Ramos (cell line): ENCODE measurements around the gene LHX3.

Source experiments
- in situ Hi-C: fragments of 300-500 bp; cut with MboI; formaldehyde crosslinking; loops from one replicate; pipeline ENCODE4 v1.14.3; 2022; ENCODE audit warnings: low sequenced_read_pairs; ENCODE audit not compliant: unreplicated experiment

The LHX3 gene

DNA sequence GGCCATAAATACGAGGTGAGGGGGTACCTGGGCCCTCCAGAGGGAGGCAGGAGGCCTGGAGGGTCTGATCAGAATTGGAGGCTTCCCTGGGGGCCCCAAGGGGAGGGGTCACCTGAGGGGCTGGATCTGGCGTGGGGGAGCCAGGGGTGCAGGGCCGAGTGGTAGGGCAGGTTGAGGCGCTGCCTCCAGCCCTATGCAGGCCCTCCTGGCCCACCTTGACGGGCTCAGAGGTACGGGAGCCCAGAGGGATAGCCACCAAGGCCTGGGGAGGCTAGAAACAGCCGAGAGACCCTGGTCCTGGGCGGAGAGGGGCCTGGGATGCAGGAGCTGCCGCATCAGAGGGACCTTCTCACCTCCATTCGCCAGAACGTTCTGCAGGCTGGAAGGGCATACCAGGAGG is 24.3 kb downstream of the LHX3 start:
- in situ Hi-C loops, result no loop called here

DNA sequence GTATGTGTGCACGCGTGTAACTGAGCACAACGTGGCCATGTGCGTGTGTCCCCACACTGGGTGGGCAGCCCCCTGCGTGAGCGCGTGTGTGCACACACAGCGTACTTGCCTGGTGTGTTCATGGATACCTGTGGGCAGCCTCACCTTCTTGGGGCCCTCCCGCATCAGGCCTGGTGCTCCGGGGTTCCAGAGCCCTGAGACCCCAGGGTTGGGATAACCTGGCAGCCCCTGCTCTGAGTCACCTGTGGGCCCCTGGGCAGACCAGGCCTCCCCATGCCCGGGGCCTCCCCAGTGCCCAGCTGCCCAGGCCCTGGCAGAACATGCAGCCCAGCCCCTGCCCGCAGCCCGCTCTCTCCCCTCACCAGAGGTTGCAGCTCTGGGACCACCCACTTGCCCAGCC is 25.2 kb downstream of the LHX3 start:
- in situ Hi-C loops, result no loop called here

DNA sequence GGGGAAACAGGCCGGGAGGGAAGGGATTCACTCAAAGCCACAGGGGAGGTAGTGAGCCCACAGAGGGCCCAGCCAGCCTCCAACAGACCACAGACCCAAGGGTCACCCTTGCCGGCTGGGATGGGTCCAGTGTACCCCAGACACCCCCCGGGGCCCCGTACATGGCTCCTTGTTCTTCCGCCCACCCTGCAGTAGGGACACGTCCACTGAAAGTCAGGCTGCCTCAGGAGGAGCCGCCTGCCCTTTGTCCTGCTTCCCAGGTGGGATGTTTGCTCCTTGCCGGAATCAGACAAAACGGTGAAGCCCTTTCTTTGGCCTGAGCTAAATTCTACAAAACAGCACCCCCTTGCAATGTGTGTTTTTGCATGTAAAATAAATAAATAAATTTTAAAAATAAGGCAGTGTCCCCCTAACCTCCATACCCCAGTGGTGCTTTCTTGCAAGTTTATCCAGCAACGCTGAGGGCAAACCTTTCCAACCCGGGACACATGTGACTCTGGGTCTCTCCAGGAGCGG is 25.8 kb downstream of the LHX3 start:
- in situ Hi-C loops, result no loop called here

DNA sequence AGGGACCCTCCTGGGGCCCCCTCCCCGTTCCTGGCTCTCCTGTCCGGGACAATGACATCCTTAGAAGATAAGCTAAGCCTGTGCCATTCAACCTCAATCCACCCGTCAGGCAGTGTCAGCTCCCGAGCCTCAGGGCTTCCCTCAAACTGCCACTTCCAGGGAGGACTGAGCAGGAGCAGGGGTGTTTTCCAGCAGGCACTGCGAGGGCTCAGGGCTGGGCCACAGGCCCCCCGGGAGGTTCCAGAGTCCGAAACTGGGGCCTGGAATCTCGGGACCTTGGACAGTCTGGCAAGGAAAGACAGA is 26.2 kb downstream of the LHX3 start:
- in situ Hi-C loops, result no loop called here

DNA sequence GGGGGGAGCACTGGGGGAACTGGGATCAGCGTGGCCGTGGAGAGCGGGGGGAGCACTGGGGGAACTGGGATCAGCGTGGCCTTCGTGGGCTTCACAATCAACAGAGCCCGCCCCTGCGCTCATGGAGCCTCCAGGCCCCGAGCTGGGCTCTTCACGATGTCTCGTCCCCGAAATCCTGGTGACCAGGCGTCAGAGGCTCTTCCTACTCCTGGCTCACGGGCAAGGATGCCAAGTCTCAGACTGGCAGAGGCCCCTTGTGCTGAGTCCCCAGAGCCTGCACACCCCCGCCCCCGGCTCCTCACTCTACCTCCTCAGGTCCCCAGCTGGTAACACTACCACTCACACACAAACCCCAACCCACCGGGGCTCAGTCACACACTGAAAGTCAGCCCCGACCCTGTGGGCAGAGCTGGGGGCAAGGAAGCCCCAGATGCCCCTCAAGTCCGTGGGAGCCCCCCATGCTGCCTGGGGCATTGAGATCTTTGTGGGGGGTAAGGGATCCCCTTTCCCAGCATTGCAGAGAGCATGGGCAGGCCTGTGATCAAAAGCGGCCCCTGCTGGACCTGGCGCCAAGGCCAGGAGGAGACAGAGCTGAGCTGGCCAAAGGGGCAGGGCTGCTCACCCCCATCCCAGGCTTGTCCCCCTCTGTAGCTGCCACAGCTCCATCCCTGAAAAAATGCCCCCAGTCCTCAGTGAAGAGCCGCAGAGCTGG is 26.7 kb downstream of the LHX3 start:
- in situ Hi-C loops, result no loop called here

DNA sequence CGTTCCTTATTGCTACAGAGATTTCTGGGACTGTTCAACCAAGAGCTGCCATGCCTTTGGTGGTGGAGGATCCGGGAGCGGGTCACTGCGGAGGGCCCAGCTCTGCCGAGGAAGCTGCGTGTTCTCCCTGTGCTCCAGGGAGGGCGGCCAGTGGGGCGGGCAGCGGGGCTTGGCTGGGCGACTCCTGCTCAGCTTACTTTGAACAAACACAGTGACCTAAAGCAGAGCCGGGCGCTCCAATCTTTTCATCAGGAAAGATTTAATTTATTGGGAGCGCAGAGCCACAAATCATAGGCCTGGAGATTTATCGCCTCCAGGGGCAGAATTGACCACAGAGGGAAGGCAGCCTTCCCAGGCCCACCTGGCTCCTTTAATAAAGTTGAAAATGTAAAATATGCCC is 27.7 kb downstream of the LHX3 start:
- in situ Hi-C loops, result no loop called here

DNA sequence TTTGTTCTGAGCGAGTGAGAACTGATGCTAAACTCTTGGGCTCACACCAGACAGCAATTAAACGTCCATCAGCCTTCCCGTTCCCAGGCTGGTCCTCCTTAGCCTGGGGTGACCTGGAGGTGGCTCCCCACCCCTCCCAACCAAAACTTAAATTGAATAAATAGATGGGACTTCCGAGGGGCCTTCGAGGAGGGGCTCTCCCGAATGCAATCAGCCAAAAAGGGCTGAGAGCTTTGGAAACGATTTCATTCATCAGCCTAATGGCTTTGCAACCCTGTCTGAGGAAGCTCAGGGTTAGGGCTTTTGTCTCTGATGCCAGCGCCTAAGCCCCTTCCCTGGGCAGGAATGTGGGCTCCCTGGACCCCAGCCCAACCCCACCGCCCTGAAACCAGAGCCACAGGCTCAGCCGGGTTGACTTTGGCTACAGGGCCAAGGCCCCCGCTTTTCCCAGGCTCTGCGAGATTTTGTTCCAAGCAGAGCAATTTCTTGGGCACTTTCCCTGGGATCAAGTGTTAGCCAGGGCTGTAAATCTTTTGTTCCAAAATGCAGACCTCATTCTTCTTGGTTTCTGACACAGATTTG is 29.2 kb downstream of the LHX3 start:
- in situ Hi-C loops, result no loop called here

DNA sequence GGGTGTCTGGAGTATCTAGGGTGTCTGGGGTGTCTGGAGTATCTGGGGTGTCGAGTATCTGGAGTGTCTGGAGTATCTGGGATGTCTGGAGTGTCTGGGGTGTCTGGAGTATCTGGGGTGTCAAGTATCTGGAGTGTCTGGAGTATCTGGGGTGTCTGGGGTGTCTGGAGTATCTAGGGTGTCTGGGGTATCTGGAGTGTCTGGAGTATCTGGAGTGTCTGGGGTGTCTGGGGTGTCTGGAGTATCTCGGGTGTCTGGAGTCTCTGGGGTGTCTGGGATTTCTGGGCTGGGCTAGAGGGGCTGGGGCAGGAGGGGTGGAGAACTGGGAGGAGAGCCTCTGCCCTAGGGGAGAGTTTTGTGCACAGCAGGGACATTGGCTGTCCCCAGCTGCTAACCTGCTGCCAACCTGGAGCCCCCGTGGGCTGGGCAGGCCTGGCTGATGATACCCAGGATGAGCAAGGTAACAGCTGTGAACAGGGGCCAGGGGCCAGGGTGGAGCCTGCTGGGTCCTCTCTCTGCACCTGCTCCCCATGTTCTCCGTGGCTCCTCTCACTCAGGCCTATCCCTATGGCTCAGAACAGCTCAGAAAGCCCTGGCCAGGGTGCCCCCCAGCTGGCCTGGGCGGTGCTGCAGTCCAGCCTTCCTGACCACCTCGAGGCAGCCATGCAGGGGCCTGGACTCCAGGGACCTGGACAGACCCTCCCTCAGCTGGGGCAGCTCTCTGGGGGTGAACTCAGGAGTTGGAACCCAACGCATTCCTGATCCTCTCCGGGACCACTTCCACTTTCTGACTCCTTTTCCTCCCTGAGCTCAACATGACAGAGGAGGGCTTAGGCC is 29.9 kb downstream of the LHX3 start:
- in situ Hi-C loops, result loop anchor here (5.0 kb wide), 1 partner anchor 107 kb away; no protein-coding TSS in a partner anchor

DNA sequence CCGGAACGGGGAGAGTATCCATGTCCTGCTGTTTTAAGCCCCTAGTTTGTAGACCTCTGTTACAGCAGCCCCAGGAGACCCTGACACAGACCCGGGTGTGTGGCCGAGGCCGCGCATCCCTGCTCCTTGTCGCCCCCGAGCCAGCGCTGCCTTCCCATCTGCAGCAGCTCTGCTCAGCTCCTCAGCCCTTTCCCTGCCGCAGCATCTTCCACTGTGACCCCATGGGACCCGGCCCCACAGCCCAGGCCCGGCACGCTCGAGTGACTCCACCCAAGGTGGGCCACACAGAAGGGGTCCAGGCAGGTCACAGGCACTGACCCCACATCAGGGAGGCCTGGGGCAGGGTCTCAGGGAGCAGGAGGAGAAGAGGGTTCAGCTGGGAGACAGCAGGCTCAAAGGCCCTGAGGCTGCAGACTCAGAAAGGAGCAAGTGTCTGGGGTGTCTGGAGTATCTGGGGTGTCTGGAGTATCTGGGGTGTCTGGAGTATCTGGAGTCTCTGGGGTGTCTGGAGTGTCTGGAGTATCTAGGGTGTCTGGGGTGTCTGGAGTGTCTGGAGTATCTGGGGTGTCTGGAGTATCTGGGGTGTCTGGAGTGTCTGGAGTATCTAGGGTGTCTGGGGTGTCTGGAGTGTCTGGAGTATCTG is 31.2 kb downstream of the LHX3 start:
- in situ Hi-C loops, result loop anchor here (5.0 kb wide), 1 partner anchor 109 kb away; no protein-coding TSS in a partner anchor

DNA sequence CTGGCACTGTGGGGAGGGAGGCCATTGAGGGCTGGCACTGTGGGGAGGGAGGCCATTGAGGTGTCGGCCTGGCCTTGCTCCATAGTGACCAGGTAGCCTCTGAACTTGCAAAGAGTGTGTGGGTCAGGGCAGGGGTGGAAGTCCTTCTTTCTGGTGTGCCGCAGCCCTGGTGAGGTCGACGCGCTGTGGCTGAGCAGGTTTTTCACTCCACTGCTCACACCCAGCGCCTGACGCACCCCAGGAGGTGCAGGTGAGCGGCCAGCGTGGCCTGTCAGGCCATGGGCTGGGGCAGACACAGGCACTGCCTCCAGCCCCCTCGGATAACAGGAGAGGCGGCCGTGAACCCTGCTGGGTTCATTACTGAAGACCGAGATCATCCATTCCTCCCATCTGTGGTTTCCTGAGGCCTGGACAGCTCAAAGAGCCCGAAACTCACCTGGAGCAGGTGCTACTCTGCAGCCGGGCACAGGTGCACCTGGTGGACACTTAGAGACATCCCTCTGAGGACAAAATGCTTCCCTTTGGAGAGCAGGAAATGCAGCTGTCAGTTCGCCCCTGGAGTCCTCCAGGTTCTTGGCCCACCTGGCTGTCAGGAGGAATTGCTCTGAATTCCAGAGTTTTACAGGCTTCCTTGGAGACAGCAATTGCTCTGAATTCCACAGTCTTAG is 32.4 kb downstream of the LHX3 start:
- in situ Hi-C loops, result loop anchor here (5.0 kb wide), 1 partner anchor 110 kb away; no protein-coding TSS in a partner anchor

DNA sequence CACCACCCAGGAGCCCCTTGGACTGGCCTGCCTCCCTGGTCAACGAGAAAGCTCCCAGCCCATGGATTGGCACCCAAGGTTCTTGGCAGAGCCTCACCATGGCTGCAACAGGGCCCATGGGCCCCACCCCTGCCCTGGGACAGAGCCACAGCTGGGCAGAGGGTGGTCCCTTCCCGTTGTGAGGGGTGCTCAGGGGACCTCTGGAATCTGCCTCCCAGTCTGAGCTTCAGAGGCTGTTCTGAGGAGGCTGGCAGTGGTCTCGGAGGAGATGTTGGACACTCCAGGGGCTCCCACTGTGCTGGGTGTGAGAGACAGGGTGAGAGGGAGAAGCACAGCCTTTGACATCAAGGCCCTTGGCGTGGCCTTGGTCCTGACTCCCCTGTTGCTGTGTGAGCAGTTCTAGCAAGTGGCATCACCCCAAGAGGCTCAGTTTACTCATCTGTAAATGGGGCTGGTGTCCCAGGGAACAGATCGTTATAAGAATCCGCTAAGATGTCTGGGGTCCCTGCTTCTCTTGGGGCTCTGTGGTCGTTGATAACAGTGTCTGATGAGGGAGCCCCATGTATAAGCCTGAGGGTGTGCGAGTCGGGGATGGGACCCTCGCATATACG is 33.0 kb downstream of the LHX3 start:
- in situ Hi-C loops, result loop anchor here (5.0 kb wide), 1 partner anchor 110 kb away; no protein-coding TSS in a partner anchor

DNA sequence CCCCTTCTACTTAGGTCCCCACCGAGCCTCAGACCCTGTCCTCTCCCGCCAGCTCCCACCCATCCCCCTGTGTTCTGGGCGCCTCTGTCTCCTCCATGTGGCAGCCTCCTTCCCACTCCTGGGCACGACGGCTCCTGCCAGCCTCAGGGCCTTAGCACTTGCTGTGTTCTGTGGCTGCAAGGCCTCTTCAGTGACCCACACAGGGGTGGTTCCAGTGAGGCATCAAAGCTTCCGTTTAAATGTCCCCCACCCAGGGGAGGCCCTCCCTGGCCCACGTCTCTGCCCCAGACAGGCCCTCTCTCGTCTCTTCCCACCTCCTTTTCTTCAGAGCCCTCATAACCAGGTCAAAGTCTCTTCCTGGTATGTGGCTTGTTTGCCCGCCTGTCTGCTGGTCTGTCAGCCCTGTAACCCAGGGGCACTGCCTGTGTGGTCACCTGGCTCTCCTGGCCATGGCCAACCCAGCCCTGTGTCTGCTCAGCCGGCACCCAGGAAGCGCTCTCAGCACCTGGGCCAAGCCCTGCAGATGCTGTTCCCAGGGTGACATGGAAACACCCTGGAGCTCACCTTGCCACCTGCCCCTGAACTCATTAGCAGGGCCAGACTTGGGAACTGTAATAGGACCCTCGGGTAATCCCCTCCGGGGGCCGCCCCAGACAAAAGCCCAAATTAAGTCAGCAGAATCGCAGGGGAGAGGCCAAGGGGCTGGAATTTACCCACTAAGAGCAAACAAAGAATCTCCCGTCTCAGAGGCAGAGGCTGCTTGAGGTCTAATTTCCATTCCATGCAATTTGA is 33.7 kb downstream of the LHX3 start:
- in situ Hi-C loops, result loop anchor here (5.0 kb wide), 1 partner anchor 111 kb away; no protein-coding TSS in a partner anchor

DNA sequence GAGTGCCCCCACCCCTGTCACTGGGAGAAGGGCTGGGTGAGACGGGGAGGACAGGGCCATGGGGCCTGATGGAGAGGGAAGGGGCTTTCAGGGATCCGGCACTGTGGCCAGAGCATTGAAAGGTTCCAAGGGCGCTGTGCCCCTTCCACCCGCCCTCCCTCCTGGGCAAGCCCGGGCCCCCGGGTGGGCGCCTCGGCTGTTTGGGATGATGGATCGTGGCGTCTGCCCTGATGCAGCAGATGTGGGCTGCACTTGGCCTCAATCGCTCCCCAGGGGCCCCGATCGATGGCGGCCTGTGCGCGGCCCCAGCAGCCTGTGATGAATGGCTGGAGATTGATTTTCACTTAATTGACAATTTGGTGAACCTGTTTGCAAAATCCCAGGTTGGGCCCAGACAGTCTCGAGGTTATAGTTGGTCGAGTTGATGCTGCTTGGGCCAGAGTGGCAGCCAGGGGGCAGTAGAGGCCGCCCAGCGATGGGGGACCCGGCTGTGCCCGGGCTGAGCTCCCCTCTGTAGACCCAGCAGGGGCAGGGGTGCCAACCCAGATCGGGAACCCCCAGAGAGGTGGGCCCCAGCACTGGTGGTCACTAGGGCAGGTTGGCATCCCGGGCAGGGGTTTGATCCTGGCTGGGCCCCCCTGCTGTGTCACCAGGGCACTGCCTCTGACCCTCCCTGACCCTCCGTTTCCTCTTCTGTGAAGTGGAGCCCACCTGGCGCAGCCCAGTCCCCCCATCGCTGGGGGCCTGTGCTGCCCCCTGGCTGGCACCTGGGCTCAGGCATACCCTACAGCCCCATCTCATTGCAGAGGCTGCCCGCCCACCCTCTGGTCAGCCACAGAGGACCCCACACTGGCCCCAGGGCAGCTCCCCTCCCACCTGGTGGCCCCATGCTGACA is 34.7 kb downstream of the LHX3 start:
- in situ Hi-C loops, result loop anchor here (5.0 kb wide), 1 partner anchor 112 kb away; no protein-coding TSS in a partner anchor

DNA sequence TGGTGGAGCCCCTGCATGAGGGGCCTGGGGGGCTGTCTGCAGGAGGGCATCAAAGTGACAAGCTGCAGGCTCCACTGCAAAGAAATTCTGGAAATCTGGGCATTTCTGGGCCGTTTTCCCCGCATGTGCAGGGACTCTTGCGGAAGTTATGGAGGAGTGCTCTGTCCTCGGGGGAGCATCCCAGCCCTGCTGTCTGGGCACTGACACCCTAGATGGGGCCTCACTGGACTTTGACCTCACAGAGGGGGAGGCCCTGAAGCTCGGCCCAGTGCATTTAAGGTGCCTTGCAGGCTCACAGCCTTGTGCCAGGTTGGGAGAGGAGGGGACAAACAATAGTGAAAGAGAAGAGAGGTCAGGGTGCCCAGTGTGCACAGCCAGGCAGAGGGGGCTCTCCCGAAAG is 35.4 kb downstream of the LHX3 start:
- in situ Hi-C loops, result no loop called here

DNA sequence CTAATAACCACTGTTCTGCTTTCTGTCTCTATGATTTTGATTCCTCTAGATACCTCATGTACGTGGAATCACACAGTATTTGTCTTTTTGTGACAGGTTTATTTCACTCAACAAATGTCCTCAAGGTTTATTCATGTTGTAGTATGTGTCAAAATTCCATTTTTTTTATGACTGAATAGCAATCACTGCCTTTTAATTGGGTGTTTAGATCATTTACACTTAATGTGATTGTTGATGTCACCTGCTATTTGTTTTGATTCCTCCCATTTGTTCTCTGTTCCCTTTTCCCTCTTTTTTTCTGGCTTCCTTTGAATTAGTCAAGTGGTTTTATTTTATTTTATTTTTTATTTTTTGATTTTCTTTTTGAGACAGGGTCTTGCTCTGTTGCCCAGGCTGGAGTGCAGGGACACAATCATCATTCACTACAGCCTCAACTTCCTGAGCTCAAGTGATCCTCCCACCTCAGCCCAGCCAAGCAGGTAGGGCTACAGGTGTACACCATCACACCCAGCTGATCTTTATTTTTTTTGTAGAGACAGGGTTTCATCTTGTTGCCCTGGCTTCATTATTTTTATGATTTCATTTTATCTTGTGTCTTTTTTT is 41.6 kb downstream of the LHX3 start:
- in situ Hi-C loops, result no loop called here

DNA sequence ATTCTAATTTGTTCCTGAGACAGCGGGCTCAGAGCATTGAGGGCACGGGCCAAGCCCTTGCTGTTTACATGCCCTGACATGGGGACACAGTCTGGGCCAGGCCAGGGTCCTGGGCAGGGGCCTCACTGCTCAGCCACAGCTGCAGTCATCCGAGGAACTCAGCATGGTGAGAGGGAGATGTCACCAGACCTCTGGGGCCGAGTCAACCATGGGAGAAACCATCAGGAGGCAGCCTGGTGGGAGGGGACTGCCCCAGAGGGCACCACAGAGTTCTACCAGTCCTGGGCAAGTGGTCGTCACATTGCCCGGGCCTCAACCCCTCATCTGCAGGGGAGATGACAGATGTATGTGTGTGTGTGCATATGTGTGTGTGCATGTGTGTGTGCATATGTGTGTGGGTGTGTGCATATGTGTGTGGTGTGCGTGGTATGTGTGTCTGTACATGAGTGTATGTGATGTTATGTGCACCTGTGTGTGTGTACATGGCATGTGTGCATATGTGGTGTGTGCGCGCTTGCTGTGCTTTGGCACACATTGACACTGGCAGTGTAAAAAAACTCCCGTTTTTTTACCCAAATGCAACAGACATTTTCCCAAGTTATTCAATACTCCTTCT is 43.8 kb downstream of the LHX3 start:
- in situ Hi-C loops, result no loop called here

DNA sequence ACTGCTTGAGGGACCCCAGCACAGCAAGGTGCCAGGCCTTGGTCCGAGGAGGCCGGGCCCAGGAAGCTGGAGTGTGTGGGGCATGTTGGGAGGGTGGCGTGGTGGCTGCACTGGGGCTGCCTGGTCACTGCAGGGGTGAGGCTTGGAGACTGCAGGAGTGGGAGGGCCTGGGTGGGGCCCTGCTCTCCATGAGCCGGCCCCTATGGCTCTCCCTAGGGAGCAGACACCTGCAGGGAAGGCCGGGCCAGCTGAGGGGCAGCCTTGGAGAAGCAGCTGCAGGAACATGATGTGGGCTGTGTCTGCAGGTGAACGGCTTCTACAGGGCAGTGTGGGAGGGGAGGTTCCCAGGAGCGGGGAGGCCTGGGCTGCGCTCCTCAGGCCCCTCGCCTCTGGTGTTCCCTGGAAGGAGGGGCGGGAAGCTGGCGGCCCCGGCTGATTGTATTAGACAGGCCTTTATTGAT is 44.5 kb downstream of the LHX3 start:
- in situ Hi-C loops, result no loop called here
